22Rv1 (cell line): ENCODE data around the gene RFLNA.

ENCODE experiments used
- H3K27ac ChIP-seq: fragments of 450-650 bp; 2 replicates; pipeline ENCODE4 v1.5.1; 2017
- CTCF ChIP-seq: fragments of 450-650 bp; IDR thresholded peaks from 2 replicates; pipeline ENCODE4 v1.5.1; 2017; ENCODE audit warnings: mild to moderate bottlenecking
- ZFX ChIP-seq: fragments of 450-650 bp; IDR thresholded peaks from 2 replicates; pipeline ENCODE4 v1.6.1; 2017; ENCODE audit warnings: antibody characterized with exemption, borderline replicate concordance

RFLNA gene

GRCh38 chr12:124333724-124334123 lies 38.8 kb downstream of the RFLNA start:
- no peak overlapping the region for H3K27ac ChIP-seq
- TF ChIP-seq CTCF (no peak), ZFX (no peak)

- H3K27ac ChIP-seq = no peak overlapping the region
- TF ChIP-seq ZFX (no peak), CTCF (no peak)
These were observed 39.4 kb downstream of the RFLNA start for GRCh38 chr12:124334266-124334665.

- no peak for TF ChIP-seq ZFX
- no peak for TF ChIP-seq CTCF
These were observed 40.1 kb downstream of the RFLNA start for GRCh38 chr12:124334976-124335375.

GRCh38 chr12:124335426-124336183 lies 40.7 kb downstream of the RFLNA start:
- TF ChIP-seq ZFX (no peak), CTCF (no peak)
- no peak overlapping the region for H3K27ac ChIP-seq

More at GRCh38 chr12:124334976-124335375, 40.1 kb downstream of the RFLNA start:
- no peak overlapping the region for H3K27ac ChIP-seq

GRCh38 chr12:124336184-124336437 lies 41.2 kb downstream of the RFLNA start:
- no peak overlapping the region for H3K27ac ChIP-seq
- TF ChIP-seq ZFX = no peak
- TF ChIP-seq CTCF = no peak

GRCh38 chr12:124336742-124337520 lies 42.0 kb downstream of the RFLNA start:
- TF ChIP-seq ZFX (no peak), CTCF (no peak)

GRCh38 chr12:124337622-124338021 lies 42.7 kb downstream of the RFLNA start:
- no peak for TF ChIP-seq CTCF
- TF ChIP-seq ZFX = no peak
- no peak overlapping the region for H3K27ac ChIP-seq

More at GRCh38 chr12:124336742-124337520, 42.0 kb downstream of the RFLNA start:
- no peak overlapping the region for H3K27ac ChIP-seq
